HCT116 (cell line): ENCODE measurements around the gene CAMK1D. TPM values are rescaled to one million over a fixed set of nuclear protein-coding genes. Genes with fewer than 3 reads are reported as not detected.

Experiments used
- ATAC-seq: fragments of 200-7000 bp; cut with Tn5 transposase; 2 replicates; pipeline ENCODE4 v1.9.1; 2020; ENCODE audit warnings: mild to moderate bottlenecking, moderate library complexity
- BruUV-seq: library from RNA; stranded (reverse); fragments of 400-500 nt; replicated peaks from 2 replicates; lab custom pipeline; 2021; lab: Mats Ljungman, UMichigan
- CTCF ChIA-PET: fragments of 300-600 bp; sonication (Branson Sonifier 250); formaldehyde crosslinking; loops from one replicate; lab custom pipeline; 2021; ENCODE audit warnings: antibody characterized with exemption; lab: Charles Lee
- POLR2A ChIA-PET: fragments of 300-600, 350-600 bp; sonication (Branson Sonifier 250); formaldehyde crosslinking; loops from one replicate; lab custom pipeline; 2021; ENCODE audit warnings: antibody characterized with exemption; lab: Charles Lee
- RAD21 ChIA-PET, 2 experiments: fragments of 300-600 bp; sonication (Branson Sonifier 250); formaldehyde crosslinking; loops; one replicate each; lab custom pipeline; 2023; ENCODE audit warnings: low total read pairs in 2 of 2; ENCODE audit not compliant: uncharacterized antibody in 2 of 2, unreplicated experiment in 2 of 2, low non-redundant PET in 1 of 2; lab: Charles Lee
- DNase-seq: peaks from one replicate; pipeline ENCODE4 v3.0.0-alpha.2; 2010; ENCODE audit warnings: low read depth, low spot score
- H2AFZ ChIP-seq: fragments of 200-600 bp; shearing (Covaris generic), sonication (generic); 2 replicates; pipeline ENCODE4 v1.6.1; 2017; ENCODE audit warnings: low read depth, mixed run types, mixed read lengths, antibody characterized with exemption, low read length; ENCODE audit not compliant: poor library complexity, severe bottlenecking
- H3K27ac ChIP-seq: 2 replicates; pipeline ENCODE4 v1.5.1; 2012; ENCODE audit warnings: low read depth, low read length
- H3K27me3 ChIP-seq: fragments of 200-600 bp; sonication (generic); 2 replicates; pipeline ENCODE4 v1.6.1; 2016; ENCODE audit warnings: mixed run types, low read length, mixed read lengths; ENCODE audit not compliant: insufficient read depth
- H3K36me3 ChIP-seq, 2 experiments: fragments of 200-500 bp in 1 of 2; fragments of 200-600 bp in 1 of 2; sonication (Bioruptor generic) in 1 of 2; sonication (generic) in 1 of 2; 2 replicates each; pipeline versions ENCODE4 v1.5.1 to v1.6.1; 2014 to 2016; ENCODE audit warnings: low read length in 2 of 2, inconsistent platforms in 1 of 2, mixed read lengths in 1 of 2, mixed run types in 1 of 2; ENCODE audit not compliant: insufficient read depth in 2 of 2, control insufficient read depth in 1 of 2
- H3K4me1 ChIP-seq, 2 experiments: fragments of 200-600 bp in 1 of 2; sonication (generic) in 1 of 2; 2 replicates each; pipeline versions ENCODE4 v1.5.1 to v1.6.1; 2012 to 2017; ENCODE audit warnings: low read length in 2 of 2, inconsistent platforms in 1 of 2, mild to moderate bottlenecking in 1 of 2, mixed read lengths in 1 of 2, mixed run types in 1 of 2, moderate library complexity in 1 of 2; ENCODE audit not compliant: insufficient read depth in 2 of 2, control insufficient read depth in 1 of 2
- H3K4me2 ChIP-seq: fragments of 200-600 bp; sonication (generic); 2 replicates; pipeline ENCODE4 v1.6.1; 2017; ENCODE audit warnings: mixed run types, low read length, mixed read lengths
- H3K4me3 ChIP-seq, 2 experiments: fragments of 200-600 bp in 1 of 2; sonication (generic) in 1 of 2; replicated peaks in 1 of 2; 2 replicates each; pipeline ENCODE4 v1.5.1; 2011 to 2016; ENCODE audit warnings: low read length in 2 of 2, control low read depth in 1 of 2, low read depth in 1 of 2, mild to moderate bottlenecking in 1 of 2, mixed read lengths in 1 of 2, mixed run types in 1 of 2
- H3K79me2 ChIP-seq: fragments of 200-600 bp; sonication (generic); 2 replicates; pipeline ENCODE4 v1.6.1; 2017; ENCODE audit warnings: mild to moderate bottlenecking, mixed run types, low read length, moderate library complexity, mixed read lengths; ENCODE audit not compliant: insufficient read depth
- H3K9ac ChIP-seq: fragments of 200-600 bp; sonication (generic); 2 replicates; pipeline ENCODE4 v1.6.1; 2016; ENCODE audit warnings: low read length, mixed read lengths
- H3K9me2 ChIP-seq: fragments of 200-600 bp; sonication (generic), shearing (Covaris generic); 2 replicates; pipeline ENCODE4 v1.6.1; 2017; ENCODE audit warnings: mixed run types, mild to moderate bottlenecking, moderate library complexity; ENCODE audit not compliant: insufficient read depth
- H3K9me3 ChIP-seq, 2 experiments: fragments of 200-500 bp in 1 of 2; fragments of 200-600 bp in 1 of 2; sonication (Bioruptor generic) in 1 of 2; sonication (generic) in 1 of 2; 2 replicates each; pipeline ENCODE4 v1.6.1; 2014 to 2017; ENCODE audit warnings: low read length in 2 of 2, mixed read lengths in 2 of 2, inconsistent platforms in 1 of 2, low read depth in 1 of 2, mild to moderate bottlenecking in 1 of 2, mixed run types in 1 of 2, moderate library complexity in 1 of 2; ENCODE audit not compliant: control insufficient read depth in 1 of 2, insufficient read depth in 1 of 2
- H4K20me1 ChIP-seq: fragments of 200-600 bp; sonication (generic), shearing (Covaris generic); 2 replicates; pipeline ENCODE4 v1.6.1; 2017; ENCODE audit warnings: mixed run types, mild to moderate bottlenecking, moderate library complexity; ENCODE audit not compliant: insufficient read depth
- EZH2 ChIP-seq: fragments of 200-600 bp; sonication (generic); IDR thresholded peaks from 2 replicates; pipeline ENCODE4 v1.6.1; 2017; ENCODE audit warnings: antibody characterized with exemption, mixed run types
- JUND ChIP-seq: IDR thresholded peaks from 2 replicates; pipeline ENCODE4 v1.6.1; 2012
- POLR2A ChIP-seq: IDR thresholded peaks from 2 replicates; pipeline ENCODE4 v1.7.0; 2011; ENCODE audit warnings: borderline replicate concordance; ENCODE audit not compliant: insufficient read depth, insufficient read length; ENCODE audit errors: extremely low read depth
- YY1 ChIP-seq: IDR thresholded peaks from 2 replicates; pipeline ENCODE4 v1.6.1; 2011; ENCODE audit warnings: low read length, low read depth, moderate library complexity, mild to moderate bottlenecking; ENCODE audit not compliant: insufficient replicate concordance; ENCODE audit errors: extremely low read depth
- intact Hi-C: fragments of 100-400 bp; cut with micrococcal nuclease; formaldehyde crosslinking; loops from 2 replicates; pipeline ENCODE4 v1.10.0; 2022
- microRNA counts: library from miRNA; unstranded; fragments of <30 nt; microRNA quantifications from one replicate; lab custom pipeline; 2015
- microRNA-seq: library from miRNA; unstranded; fragments of <30 nt; microRNA quantifications from one replicate; pipeline ENCODE4, GENCODE V29; 2016; ENCODE audit warnings: borderline number of aligned reads
- total RNA-seq: library from RNA; stranded (reverse); gene quantifications from one replicate; pipeline ENCODE4 v1.2.1, GENCODE V29; 2021; ENCODE audit not compliant: unreplicated experiment

Gene CAMK1D
- total RNA-seq, 1 experiment from 2014 or later = 9.6 TPM

DNA sequence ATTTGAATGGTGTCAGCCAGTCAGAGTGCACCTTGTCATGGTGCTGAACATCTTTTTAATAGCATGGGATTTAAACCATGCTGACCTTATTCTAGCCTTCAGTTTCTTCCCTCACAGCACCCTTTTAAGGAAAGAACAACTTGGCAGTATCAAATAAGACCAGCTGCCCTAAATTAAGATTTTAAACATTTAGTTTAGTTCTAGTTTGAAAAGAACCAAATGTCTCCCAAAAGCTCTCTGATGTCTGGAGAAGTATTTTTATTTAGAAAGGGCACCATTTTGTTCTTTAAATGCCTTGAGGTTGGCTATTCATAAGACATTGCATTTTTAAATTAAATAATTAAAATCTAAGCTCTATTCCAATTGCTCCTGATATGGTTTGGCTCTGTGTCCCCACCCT is 531.1 kb downstream of the CAMK1D start (continued):
- TF ChIP-seq POLR2A (no peak), JUND (no peak)

DNA sequence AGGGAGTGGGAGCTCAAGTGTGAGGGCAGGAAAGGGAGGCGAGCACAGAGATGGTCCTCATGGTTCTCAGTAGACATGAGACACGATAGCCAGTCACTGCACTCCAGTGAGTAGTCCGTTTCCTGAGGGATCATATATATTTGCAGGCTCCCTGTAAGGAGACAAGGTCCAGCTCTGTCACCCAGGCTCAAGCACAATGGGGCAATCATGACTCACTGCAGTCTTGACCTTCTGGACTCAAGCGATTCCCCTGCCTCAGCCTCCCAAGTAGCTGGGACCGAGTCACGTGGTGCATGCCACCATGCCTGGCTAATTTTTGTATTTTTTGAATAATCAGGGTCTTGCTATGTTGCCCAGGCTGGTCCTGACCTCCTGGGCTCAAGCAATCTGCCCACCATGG is 535.5 kb downstream of the CAMK1D start:
- no peak for TF ChIP-seq EZH2
- no peak for TF ChIP-seq YY1
- TF ChIP-seq, all 23 proteins: peak for 0
- no peaks in the 10 kb centered on the region for H3K79me2 ChIP-seq
- no peak overlapping the region for H3K9ac ChIP-seq
- H3K9me3 ChIP-seq = no peaks in the 10 kb centered on the region
- H4K20me1 ChIP-seq = no peaks in the 10 kb centered on the region
- no peak overlapping the region for H3K27ac ChIP-seq
- ChIA-PET CTCF (no interaction called here), POLR2A (no interaction called here), RAD21 (no interaction called here)
- no peaks in the 10 kb centered on the region for H3K36me3 ChIP-seq
- no peaks in the 10 kb centered on the region for H3K4me1 ChIP-seq
- DNase-seq (no peak), ATAC-seq (no peak)
- H3K4me3 ChIP-seq = no peak overlapping the region
- BruUV-seq = no TSS peak
- H3K27me3 ChIP-seq = no peaks in the 10 kb centered on the region
- H3K4me2 ChIP-seq = no peak overlapping the region
- intact Hi-C loops = no loop called here
- no peaks in the 10 kb centered on the region for H3K9me2 ChIP-seq
- H2AFZ ChIP-seq = no peak overlapping the region

MicroRNAs encoded within 50 kb of the gene (microRNA counts, 767-probe panel; counts per million panel counts)
- not detected for microRNA hsa-miR-548q (lab: Ali Mortazavi, UCI)

Small RNAs within 50 kb of the gene (microRNA-seq; reads per million reads assigned to microRNA genes)
- not detected for gene MIR4480
- gene MIR4481 = not detected
- not detected for gene MIR548Q

Other genes starting within 250 kb of the CAMK1D start
- 10.0 TPM for gene SEC61A2, start 219.9 kb upstream of the CAMK1D start, total RNA-seq
- 101 TPM for gene NUDT5, start 153.7 kb upstream of the CAMK1D start, total RNA-seq
- gene CDC123, start 153.4 kb upstream of the CAMK1D start, total RNA-seq = 132 TPM